Upper lobe of left lung (tissue), 4 donors: ENCODE data around the gene AMD1.

ENCODE experiments used
- CTCF ChIP-seq, 6 experiments: fragments of 450-650 bp in 4 of 6; fragments of 200-600 bp in 2 of 6; sonication (generic) in 2 of 6; IDR thresholded peaks; one replicate each; pipeline ENCODE4 v1.5.1; 2016 to 2019; ENCODE audit warnings: antibody characterized with exemption in 6 of 6
- POLR2AphosphoS5 ChIP-seq, 2 donors: sonication (generic); formaldehyde crosslinking; IDR thresholded peaks; one replicate each; pipeline ENCODE4 v1.5.1; 2017; ENCODE audit warnings: antibody characterized with exemption in 2 of 2

- TF ChIP-seq CTCF (IDR thresholded peaks at IDR 0.05) (no peak), POLR2AphosphoS5 (IDR thresholded peaks at IDR 0.05) (no peak)
Measured at GRCh38 chr6:110895907-110896608, 21.5 kb downstream of the AMD1 start.
